KMS-11 (cell line): ENCODE measurements around the gene PYROXD2.

Source experiments
- H2AFZ ChIP-seq: fragments of 200-600 bp; sonication (generic); 2 replicates; pipeline ENCODE4 v1.6.1; 2016; ENCODE audit warnings: antibody characterized with exemption, mixed run types, low read depth
- H3K27ac ChIP-seq: fragments of 200-600 bp; sonication (generic); 2 replicates; pipeline ENCODE4 v1.6.1; 2016; ENCODE audit warnings: mild to moderate bottlenecking, mixed run types
- H3K27me3 ChIP-seq: fragments of 200-600 bp; sonication (generic); 2 replicates; pipeline ENCODE4 v1.6.1; 2017; ENCODE audit warnings: mild to moderate bottlenecking, low read depth, mixed run types, moderate library complexity; ENCODE audit not compliant: insufficient read depth
- H3K36me3 ChIP-seq: fragments of 200-600 bp; sonication (generic); 2 replicates; pipeline ENCODE4 v1.6.1; 2017; ENCODE audit warnings: mild to moderate bottlenecking, mixed run types; ENCODE audit not compliant: insufficient read depth
- H3K4me1 ChIP-seq: fragments of 200-600 bp; sonication (generic); 2 replicates; pipeline ENCODE4 v1.6.1; 2016; ENCODE audit warnings: mild to moderate bottlenecking, low read depth, mixed run types; ENCODE audit not compliant: poor library complexity, severe bottlenecking
- H3K4me2 ChIP-seq: fragments of 200-600 bp; sonication (generic); 2 replicates; pipeline ENCODE4 v1.7.0; 2016; ENCODE audit warnings: mild to moderate bottlenecking, mixed run types
- H3K4me3 ChIP-seq: fragments of 200-600 bp; sonication (generic); IDR thresholded peaks from 2 replicates; pipeline ENCODE4 v1.6.1; 2017; ENCODE audit warnings: low read depth, low read length, mixed read lengths; ENCODE audit not compliant: insufficient read depth
- H3K79me2 ChIP-seq: fragments of 200-600 bp; sonication (generic); 2 replicates; pipeline ENCODE4 v1.6.1; 2016; ENCODE audit warnings: low read depth, mixed run types; ENCODE audit not compliant: insufficient read depth
- H3K9ac ChIP-seq: fragments of 200-600 bp; sonication (generic); 2 replicates; pipeline ENCODE4 v1.6.1; 2016; ENCODE audit warnings: mild to moderate bottlenecking, mixed run types
- H4K20me1 ChIP-seq: fragments of 200-600 bp; sonication (generic); 2 replicates; pipeline ENCODE4 v1.6.1; 2016; ENCODE audit warnings: mild to moderate bottlenecking, mixed run types; ENCODE audit not compliant: insufficient read depth
- TF ChIP-seq, protein P1 (sequence below): fragments of 200-600 bp; sonication (generic); conservative IDR thresholded peaks from 2 replicates; pipeline ENCODE4 v1.6.1; 2017; ENCODE audit warnings: low read depth, mild to moderate bottlenecking, antibody characterized with exemption, low read length, moderate library complexity, mixed read lengths

Gene PYROXD2

DNA sequence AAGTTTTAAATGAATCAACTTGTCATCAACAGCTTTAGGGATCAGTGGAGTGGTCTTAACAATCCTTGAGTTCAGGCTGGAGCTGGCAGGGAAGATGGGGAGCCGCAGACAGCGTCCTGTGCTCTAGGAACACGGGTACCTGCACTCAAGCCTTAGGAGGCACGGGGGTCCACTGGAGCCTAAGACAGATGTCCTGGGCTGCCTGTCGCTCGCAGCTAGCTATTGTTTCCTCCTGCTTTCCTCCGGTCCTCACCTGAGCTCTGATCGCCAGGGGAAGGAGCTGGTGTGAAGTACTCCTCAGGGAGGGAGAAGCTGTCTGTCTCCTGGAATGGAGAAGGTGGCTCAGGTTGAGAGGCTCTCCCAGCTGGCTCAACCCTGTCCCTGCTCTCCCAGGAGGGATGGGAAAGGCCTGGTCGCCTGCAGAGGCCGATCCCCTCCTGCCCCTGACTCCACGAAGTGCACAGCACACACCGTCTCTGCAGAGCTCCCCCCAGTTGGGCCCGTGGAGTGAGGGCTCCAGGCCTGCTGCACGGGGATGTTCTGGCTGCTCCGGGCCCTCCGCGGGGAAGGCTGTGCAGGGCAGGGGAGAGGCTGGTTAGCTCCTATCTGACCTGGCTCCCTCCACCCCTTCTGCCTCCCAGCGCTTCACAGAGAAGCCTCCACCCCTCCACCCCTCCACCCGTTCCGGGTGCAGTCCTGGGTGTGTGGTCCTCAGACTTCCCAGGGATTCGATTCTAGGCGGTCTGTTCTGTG, 14.5 kb upstream of the PYROXD2 start:
- TF ChIP-seq, protein P1, sequence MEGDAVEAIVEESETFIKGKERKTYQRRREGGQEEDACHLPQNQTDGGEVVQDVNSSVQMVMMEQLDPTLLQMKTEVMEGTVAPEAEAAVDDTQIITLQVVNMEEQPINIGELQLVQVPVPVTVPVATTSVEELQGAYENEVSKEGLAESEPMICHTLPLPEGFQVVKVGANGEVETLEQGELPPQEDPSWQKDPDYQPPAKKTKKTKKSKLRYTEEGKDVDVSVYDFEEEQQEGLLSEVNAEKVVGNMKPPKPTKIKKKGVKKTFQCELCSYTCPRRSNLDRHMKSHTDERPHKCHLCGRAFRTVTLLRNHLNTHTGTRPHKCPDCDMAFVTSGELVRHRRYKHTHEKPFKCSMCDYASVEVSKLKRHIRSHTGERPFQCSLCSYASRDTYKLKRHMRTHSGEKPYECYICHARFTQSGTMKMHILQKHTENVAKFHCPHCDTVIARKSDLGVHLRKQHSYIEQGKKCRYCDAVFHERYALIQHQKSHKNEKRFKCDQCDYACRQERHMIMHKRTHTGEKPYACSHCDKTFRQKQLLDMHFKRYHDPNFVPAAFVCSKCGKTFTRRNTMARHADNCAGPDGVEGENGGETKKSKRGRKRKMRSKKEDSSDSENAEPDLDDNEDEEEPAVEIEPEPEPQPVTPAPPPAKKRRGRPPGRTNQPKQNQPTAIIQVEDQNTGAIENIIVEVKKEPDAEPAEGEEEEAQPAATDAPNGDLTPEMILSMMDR, result no peak
- H3K4me1 ChIP-seq, result no peaks in the 10 kb centered on the region
- no peaks in the 10 kb centered on the region for H3K27me3 ChIP-seq
- no peaks in the 10 kb centered on the region for H3K79me2 ChIP-seq
- H2AFZ ChIP-seq, result no peak overlapping the region
- H3K4me2 ChIP-seq, result no peak overlapping the region
- H3K9ac ChIP-seq, result no peak overlapping the region
- H3K36me3 ChIP-seq, result no peaks in the 10 kb centered on the region
- no peak overlapping the region for H3K4me3 ChIP-seq
- no peak overlapping the region for H3K27ac ChIP-seq
- no peaks in the 10 kb centered on the region for H4K20me1 ChIP-seq

DNA sequence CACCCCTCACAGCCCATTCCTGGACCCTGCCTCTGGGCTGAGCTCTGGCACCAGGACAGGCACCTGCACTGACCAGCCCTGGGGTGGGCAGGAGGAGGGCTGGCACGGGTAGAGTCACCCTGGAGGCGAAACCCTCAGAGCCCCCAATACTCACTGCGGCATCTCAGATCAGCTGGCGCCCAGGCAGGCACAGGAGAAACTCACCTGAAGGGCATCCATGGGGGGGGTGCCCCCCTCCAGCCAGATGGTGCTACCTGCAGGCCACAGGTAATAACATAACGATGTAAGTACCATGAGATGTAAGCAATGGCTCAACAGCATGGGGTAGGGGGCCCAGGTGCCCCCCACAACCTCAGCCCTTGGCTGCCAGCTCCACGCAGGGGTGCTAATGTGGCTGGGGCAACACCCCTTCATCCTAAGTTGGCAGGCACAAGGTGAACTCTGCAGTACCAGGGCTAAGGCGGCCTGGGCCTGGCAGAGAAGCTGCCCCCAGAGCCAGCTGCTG, 12.1 kb upstream of the PYROXD2 start:
- Histone ChIP-seq H3K4me2 (no peak overlapping the region), H3K36me3 (no peaks in the 10 kb centered on the region), H4K20me1 (no peaks in the 10 kb centered on the region), H2AFZ (no peak overlapping the region), H3K27ac (no peak overlapping the region), H3K4me1 (peaks cover 11% of the 10 kb centered on the region), H3K79me2 (no peaks in the 10 kb centered on the region), H3K27me3 (no peaks in the 10 kb centered on the region), H3K9ac (no peak overlapping the region), H3K4me3 (no peak overlapping the region)
- TF ChIP-seq, protein P1, result no peak

DNA sequence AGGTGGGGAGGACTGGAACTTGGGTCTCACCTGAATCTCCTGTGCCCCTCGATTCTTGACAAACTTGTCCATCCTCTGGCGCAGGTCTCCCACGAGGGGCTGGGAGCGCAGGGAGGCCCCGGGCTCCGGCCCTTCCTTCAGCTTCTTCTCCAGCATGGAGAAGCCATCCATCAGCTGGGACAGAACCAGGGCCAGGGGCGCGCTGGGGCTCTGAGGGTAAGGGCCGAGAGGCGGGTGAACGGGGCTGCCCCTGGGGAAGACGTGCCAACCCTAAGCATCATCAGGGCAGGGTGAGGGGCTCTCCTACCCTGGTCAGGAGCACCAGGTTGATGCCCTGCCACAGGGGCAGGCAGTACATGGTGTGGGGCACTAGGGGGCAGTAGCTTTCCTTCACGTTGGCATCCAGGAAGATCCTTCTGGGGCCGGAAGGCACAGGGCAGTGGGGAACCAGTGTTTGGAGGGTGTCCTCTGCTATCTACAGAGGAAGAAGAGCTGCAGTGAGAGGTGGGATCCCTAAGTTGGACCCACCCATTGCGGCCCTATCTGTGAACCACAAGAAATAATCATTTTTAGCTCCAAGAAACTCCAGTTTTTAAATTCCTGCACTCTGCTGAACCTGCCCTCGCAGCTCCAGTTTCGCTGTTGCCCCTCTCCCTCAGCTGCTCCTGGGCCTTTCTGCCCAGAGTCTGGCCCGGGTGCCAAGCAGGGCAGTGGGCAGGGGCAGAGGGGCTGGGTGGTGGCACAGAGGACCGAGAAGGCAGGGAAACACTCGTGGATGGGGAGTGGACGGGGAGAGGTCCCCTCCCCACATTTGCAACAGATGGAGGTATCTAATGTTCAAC, 10.8 kb upstream of the PYROXD2 start:
- Histone ChIP-seq H3K9ac (no peak overlapping the region), H3K27ac (no peak overlapping the region), H3K4me3 (no peak overlapping the region), H3K4me2 (no peak overlapping the region), H3K27me3 (no peaks in the 10 kb centered on the region), H3K4me1 (peaks cover 11% of the 10 kb centered on the region), H3K79me2 (no peaks in the 10 kb centered on the region), H2AFZ (no peak overlapping the region), H4K20me1 (no peaks in the 10 kb centered on the region), H3K36me3 (no peaks in the 10 kb centered on the region)
- TF ChIP-seq, protein P1, result peak; percentile 83

DNA sequence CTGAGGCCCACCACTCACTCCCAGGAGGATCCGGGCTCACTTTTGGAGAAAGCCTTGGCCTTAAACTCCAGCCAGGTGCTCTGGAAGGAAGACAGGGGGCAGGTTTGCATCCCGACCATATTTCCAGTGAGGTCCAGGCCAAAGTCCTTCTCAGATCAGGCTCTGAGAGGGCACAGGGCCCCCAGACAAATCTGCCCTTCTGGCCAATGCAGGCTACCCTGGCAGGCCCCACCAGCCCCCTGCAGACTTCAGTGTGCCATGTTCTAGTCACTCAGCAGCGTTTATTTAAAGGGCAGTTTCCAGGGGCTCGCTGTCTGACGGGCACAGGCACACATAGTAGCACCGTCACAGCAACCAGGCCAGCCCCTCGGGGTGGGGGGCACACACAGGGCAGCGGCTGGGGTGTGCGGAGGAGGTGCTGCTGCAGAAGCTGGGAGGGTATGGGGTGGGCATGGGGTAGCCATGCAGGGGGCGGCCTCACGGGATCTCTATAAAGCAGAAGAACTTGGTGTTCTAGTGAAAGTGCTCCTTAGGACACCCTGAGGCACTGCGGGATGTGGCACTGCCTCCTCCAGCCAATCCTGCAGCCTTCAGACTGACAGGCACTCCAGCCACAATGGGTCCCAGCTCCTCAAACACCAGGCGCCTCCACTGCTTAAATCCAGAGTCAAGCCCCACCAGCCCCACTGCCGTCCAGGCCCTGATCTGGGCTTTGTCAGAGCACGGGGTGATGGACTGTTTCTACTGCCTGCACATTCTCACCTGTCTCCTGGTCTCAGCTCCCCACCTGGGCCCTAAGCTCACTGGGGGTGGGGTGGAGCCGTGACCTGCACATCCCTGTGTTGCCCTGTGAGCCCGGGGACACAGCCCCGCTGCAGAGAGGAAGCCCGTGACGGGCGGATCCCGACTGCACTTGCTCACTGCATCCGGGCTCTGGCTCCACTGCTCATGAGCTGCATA, 9.6 kb upstream of the PYROXD2 start:
- H3K9ac ChIP-seq, result no peak overlapping the region
- H3K36me3 ChIP-seq, result no peaks in the 10 kb centered on the region
- H3K79me2 ChIP-seq, result no peaks in the 10 kb centered on the region
- no peaks in the 10 kb centered on the region for H4K20me1 ChIP-seq
- TF ChIP-seq, protein P1, result no peak
- peaks cover 11% of the 10 kb centered on the region for H3K4me1 ChIP-seq
- no peak overlapping the region for H3K4me2 ChIP-seq
- H3K27me3 ChIP-seq, result no peaks in the 10 kb centered on the region
- no peak overlapping the region for H2AFZ ChIP-seq
- no peak overlapping the region for H3K27ac ChIP-seq
- H3K4me3 ChIP-seq, result no peak overlapping the region
